Measurements from ENCODE around the gene RAB8A.
"Not testable (repeated sequence)": the region's sequence is repeated elsewhere in the genome, so short reads cannot be mapped to it uniquely, and the experiment has no call there.

RAB8A gene

GRCh38 chr19:16113727-16114126 is 2.0 kb downstream of the RAB8A start:
- DNase-seq = no peak

DNA sequence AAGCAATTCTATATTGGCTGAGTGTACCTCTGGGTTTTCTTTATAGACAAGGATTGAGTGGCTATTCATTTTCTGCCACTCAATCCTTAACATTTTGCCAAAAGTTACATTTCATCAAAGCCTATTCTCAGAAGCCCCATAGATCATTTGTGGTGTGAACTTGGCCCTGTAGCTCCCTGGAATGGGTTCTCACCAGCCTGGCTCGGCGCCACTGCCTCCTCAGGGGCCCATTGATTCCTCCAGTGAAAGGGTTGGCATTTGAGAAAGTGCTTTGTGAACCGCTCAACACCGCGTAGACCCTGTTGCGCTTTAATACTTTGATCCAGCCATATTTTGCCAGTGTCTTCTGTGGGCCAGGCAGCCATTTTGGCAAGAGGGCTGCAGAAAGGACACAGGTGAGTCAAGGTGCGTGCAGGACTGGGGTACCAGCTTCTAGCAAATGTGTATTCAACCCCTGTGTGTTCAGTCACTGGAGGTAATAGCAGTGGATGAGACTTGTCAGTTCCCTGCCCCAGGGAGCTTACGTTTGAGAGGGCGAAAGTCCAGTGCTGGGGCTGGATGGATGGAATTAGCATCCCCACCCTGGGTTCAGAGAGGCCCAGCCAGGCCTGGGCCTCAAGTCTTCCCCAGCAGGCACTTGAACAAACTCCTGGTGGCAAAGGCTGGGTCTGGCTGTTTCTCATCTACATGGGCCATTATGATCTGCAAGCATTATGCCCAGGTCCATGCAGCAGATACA is 3.8 kb downstream of the RAB8A start:
- no peak for DNase-seq

- no peak for DNase-seq
These were observed 4.4 kb downstream of the RAB8A start for GRCh38 chr19:16116067-16116466.

DNA sequence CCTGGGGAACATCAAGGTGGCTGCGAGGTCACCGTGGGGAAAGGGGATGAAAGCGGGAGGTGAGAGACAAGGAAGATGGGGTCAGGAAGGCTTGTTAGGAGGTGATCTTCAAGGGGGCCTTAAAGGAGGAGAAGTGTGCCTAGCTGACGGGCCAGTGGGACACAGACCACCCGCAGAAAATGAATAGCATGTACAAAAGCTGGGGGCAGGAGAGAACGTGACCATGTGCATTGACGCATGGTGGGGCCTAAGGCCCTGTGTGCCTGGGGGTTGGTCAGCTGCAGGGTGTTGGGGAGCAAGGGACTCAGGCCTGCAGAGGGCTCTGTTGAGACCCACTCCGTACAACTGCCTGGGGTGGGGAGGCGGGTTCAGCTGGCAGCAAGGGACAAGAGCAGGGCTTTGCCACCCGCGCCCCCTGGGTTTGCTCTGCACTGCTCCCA is 5.9 kb downstream of the RAB8A start:
- no peak for DNase-seq

DNA sequence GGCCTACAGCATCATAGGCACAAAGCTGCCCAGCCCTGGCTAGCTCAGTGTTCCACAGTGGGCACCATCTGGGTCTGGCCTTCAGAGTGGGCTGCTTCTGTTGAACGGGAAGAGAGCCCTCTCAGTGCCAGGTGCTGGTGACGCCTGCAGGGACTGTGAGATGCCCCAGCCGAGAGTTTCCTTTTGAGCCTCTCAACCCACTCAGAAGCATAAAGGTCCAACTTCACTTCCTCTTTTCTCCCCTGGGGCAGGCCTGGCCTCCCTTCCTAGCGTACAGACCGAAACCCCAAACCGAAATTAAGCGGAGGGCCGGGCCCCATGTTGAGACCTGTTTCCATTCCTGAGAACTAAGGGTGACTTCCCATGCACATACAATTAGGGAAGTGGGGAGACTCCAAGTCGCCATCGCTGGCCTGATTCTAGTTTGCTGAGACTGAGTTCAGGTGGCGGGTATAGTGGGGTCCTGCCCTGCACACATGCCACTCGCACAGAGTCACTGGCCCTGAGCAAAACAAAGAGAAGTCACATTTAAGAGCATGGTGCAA is 6.9 kb downstream of the RAB8A start:
- no peak for DNase-seq

DNA sequence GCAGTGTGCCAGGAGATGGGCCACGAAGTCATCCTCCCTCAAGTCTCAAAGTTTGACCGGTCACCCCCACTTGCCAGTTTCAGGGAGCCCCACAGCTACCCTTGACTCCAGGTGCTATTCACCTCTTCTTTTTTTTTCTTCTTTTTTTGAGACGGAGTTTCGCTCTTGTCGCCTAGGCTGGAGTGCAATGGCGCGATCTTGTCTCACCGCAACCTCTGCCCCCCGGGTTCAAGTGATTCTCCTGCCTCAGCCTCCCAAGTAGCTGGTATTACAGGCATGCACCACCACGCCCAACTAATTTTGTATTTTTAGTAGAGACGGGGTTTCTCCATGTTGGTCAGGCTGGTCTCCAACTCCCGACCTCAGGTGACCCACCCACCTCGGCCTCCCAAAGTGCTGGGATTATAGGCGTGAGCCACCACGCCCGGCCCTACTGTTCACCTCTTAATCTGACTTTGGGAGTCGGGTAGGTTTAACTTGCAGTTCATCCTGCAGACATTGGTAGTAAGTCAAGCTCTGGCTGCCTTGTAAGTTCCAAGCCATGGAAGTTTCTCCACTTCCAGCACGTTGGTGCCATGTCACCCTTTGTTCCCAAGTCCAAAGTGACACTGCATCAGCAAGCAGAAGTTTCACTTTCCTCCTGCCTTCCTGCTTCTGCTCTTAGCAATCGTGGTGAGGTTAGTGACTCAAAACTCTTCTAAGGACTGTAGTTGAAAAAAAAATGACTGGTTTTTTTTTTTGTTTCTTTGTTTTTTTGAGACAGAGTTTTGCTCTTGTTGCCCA is 7.6 kb downstream of the RAB8A start:
- DNase-seq = not testable (repeated sequence)

DNA sequence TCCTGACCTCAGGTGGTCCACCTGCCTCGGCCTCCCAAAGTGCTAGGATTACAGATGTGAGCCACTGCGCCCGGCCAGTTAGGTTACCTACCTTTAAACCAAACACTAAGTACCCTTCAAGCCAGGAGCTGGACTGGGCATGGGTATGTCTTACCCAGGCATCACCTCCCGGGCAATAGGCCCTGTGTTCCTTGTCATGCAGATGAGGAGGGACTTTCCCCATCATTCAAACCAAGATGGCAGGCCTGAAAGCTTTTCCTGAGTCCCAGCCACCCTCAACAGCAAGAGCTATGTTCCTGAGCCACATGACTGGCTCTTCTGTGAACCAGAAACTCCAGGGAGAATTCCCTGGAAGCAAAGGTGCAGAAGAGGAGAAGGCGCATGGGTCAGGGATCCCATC is 9.5 kb downstream of the RAB8A start:
- no peak for DNase-seq

DNA sequence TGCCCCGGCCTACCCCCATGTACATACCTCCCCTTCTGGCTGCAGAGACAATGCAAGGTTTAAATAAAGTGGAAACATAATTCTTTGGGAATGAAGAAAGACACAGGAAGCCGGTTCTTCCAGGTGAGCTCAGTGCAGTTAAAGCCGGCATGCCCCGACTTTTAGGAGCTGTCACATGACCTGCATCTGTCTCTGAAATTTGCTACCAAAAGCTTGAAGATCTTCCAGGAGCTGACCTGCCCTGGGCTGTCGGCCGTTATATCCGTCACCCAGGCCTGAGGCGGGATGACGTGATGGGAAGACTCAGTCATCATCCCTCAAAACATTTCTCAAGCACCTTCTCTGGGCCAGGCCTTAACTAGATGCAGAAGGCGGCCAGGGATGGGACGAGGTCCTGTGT is 10.3 kb downstream of the RAB8A start:
- DNase-seq = no peak

DNA sequence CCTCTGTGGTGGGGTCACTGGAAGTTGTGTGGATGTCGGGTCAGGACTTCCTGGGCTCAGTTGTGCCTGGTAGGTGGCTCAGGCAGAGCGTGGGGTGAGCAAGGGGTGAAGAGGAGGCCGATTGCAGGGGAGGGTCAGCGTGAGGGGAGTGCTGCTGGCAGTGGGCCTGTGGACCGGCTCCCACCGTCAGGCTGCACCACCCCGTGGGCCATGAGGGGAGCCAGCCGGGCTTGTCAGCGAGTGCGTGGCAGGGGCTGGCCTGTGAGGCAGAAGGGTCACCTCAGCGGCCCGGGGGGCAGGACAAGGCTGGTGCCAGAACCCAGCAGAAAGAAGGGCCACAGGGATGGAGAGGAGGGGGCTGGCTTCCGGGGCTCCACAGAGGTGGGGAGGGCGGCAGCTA is 13.3 kb downstream of the RAB8A start:
- no peak for DNase-seq

- no peak for DNase-seq
These were observed 14.2 kb downstream of the RAB8A start for GRCh38 chr19:16125737-16126495.

DNA sequence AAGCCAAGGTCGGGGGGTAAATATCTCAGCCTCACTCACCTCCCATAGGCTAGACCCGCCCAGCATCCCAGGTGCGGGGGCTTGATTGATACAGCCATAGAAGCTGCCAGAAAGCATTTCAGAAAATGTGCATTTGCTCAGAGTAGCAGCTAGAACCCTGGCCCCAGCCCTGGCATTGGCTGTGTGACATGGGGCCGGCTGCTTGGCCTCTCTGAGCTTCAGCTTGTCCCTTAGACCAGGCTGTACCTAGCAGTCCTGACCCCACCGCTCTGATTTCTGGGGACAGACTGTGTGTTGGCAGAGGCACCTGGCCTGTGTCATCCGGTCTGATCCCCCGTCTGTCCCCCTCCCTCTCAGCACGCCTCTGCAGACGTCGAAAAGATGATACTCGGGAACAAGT is 15.4 kb downstream of the RAB8A start:
- DNase-seq = no peak

GRCh38 chr19:16127776-16128371 is 16.2 kb downstream of the RAB8A start:
- no peak for DNase-seq

DNA sequence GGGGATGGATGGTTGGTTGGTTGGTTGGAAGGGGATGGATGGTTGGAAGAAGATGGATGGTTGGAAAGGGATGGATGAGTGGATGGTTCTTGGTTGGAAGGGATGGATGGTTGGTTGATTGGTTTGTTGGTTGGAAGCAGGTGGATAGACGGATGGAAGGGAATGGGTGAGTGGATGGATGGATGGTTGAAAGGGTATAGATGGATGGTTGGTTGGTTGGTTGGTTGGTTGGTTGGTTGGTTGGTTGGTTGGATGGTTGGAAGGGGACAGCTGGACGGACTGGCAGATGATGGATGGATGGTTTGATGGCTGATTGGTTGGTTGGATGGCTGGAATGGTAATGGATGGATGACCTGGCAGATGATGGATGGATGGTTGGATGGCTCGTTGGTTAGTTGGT is 20.0 kb downstream of the RAB8A start:
- DNase-seq = no peak

GRCh38 chr19:16133818-16134217 is 22.1 kb downstream of the RAB8A start:
- DNase-seq = no peak

DNA sequence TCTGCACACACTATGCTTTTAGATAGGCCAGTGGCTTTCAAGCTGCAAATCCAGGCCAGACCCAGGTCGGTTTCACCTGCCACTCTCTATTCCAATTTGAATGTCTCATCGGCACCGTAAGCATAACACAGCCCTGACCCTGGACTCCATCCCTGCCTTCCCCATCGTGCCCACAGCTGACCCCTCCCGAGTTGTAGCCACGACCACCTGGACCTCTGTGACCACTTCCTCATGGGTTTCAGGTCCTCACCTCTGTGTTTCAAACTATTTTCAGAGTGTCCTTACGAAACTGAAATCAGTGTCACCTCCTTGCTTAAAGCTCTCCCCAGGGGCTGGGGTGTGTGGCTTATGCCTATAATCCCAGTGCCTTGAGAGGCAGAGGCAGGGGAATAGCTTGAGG is 22.8 kb downstream of the RAB8A start:
- DNase-seq = no peak

DNA sequence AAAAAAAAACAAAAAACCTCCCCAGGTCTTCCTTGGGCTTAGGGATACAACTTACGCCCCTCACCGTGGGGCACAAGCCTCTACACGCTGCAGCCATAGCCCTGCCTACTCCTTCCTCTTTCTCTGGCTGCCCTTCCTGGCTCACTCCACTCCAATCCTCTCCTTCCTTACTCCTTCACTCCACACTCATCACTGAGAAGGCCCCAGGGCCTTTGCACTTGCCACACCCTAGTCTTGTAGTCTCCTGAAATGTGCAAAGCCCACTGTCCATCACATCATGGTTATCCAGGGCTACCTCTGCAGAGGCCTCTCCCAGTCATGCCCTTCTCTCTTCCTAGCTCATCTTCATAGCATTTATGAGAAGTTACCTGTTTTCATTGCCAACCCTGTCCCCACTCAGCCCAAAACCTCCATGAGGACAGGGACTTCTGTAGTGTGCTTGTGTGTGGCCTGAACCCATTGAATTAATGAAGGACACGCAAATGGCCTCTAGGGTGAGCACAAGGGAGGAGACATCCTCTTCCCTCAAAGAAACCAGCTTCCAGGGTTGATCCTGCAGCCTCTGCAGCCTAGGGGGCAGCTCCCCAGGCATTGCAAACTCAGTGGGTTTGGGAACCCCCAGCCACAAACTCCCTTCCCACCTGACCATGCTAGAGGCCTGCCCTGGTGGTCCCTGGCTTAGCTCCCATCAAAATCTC is 23.9 kb downstream of the RAB8A start:
- DNase-seq = no peak

GRCh38 chr19:16136185-16136999 is 24.7 kb downstream of the RAB8A start:
- DNase-seq = no peak

- DNase-seq = no peak
These were observed 28.1 kb downstream of the RAB8A start for GRCh38 chr19:16139752-16140151.

DNA sequence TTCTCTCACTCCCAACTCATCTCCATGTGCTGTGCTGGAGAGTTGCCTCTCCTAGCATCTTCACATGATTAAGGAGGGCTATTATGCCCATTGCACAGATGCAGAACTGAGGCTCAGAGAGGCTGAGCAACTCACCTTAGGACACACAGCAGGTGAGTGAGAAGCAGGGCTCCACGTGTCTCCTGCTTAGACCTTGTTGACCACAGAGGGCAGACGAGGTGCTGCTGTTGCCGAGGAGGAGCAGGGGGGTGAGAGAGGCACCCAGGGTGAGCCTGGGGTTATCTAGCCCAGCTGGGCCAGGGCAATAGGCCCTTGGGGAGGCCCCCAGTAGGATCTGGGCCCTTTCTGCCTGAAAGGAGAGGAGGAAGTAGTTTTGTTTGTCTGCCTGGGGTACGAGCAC is 29.4 kb downstream of the RAB8A start:
- DNase-seq = no peak

DNA sequence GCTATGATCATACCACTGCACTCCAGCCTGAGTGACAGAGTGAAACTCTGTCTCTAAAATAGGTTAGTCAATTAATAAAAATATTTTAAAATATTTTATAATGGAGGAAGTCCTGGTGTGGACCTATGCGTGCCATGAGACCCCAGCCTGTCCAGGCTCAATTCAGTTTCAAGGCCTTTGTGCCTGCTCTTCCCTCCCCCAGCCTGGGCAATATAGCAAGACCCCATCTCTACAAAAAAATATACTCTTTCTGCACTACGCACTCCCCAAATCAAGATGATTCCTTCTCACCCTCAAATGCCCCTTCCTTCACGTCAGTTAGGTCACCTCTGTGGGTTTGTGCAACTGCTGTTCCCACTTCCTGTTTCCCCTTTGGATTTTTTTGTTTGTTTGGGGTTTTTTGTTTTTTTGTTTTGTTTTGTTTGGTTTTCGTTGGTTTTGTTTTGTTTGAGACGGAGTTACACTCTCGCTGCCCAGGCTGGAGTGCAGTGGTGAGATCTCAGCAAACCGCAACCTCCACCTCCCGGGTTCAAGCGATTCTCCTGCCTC is 30.4 kb downstream of the RAB8A start:
- DNase-seq = no peak
